HepG2 (cell line): Measurements from ENCODE around the gene GBP2. TPM values are rescaled to one million over a fixed set of nuclear protein-coding genes. Genes with fewer than 3 reads are reported as not detected.

Experiments
- CSRNP1 ChIP-seq: sonication (generic); formaldehyde crosslinking; IDR thresholded peaks from 2 replicates; pipeline ENCODE4 v1.8.1; 2023; ENCODE audit warnings: mild to moderate bottlenecking, missing genetic modification reagents
- E2F2 ChIP-seq: sonication (generic); formaldehyde crosslinking; IDR thresholded peaks from 2 replicates; pipeline ENCODE4 v1.4.0; 2020; ENCODE audit warnings: missing genetic modification reagents, borderline replicate concordance
- GPBP1L1 ChIP-seq: sonication (generic); formaldehyde crosslinking; IDR thresholded peaks from 2 replicates; pipeline ENCODE4 v1.5.0; 2020; ENCODE audit warnings: mild to moderate bottlenecking, missing genetic modification reagents
- HHEX ChIP-seq: IDR thresholded peaks from 2 replicates; pipeline ENCODE4 v1.6.1; 2016; ENCODE audit warnings: control low read depth
- POGK ChIP-seq: sonication (generic); formaldehyde crosslinking; conservative IDR thresholded peaks from 2 replicates; pipeline ENCODE4 v1.8.0; 2022; ENCODE audit warnings: mild to moderate bottlenecking, moderate library complexity, missing genetic modification reagents
- PRDM10 ChIP-seq: sonication (generic); formaldehyde crosslinking; IDR thresholded peaks from 2 replicates; pipeline ENCODE4 v1.4.0; 2020; ENCODE audit warnings: low read depth, missing genetic modification reagents
- SAP130 ChIP-seq: IDR thresholded peaks from 2 replicates; pipeline ENCODE4 v1.6.1; 2016; ENCODE audit warnings: low read depth
- ZEB1 ChIP-seq: IDR thresholded peaks from 2 replicates; pipeline ENCODE4 v1.6.1; 2012; ENCODE audit warnings: mild to moderate bottlenecking, low read depth, inconsistent platforms; ENCODE audit not compliant: insufficient replicate concordance
- ZNF17 ChIP-seq: sonication (generic); formaldehyde crosslinking; IDR thresholded peaks from 2 replicates; pipeline ENCODE4 v1.5.0; 2020; ENCODE audit warnings: mild to moderate bottlenecking, missing genetic modification reagents
- ZNF276 ChIP-seq: sonication (generic); formaldehyde crosslinking; IDR thresholded peaks from 2 replicates; pipeline ENCODE4 v1.4.0; 2020; ENCODE audit warnings: mild to moderate bottlenecking, low read depth, missing genetic modification reagents
- ZNF296 ChIP-seq: sonication (generic); formaldehyde crosslinking; conservative IDR thresholded peaks from 2 replicates; pipeline ENCODE4 v1.5.0; 2020; ENCODE audit warnings: mild to moderate bottlenecking, missing genetic modification reagents
- polyA plus RNA-seq, 8 experiments: library from polyadenylated mRNA; depleted of rRNA in 3 of 8; stranded (reverse) in 7 of 8; unstranded in 1 of 8; fragments of >200 nt; fragmentation: Illumina TruSeq in 4 of 8; extraction: Trizol in 4 of 8; gene quantifications; 2 replicates each; pipeline versions ENCODE4 v1.2.1 to v1.2.3, GENCODE V29; 2011 to 2016; ENCODE audit warnings: low read depth in 4 of 8, missing spikeins in 1 of 8, mixed read lengths in 1 of 8; ENCODE audit not compliant: insufficient read depth in 1 of 8
- total RNA-seq, 5 experiments: library from RNA; depleted of rRNA; stranded (reverse); fragments of >200 nt; fragmentation: Illumina TruSeq; extraction: Trizol; gene quantifications; 2 replicates each; pipeline ENCODE4 v1.2.3, GENCODE V29; 2016; ENCODE audit warnings: low read depth in 1 of 5

The GBP2 gene
- total and polyA plus RNA-seq, 2 of the 13 experiments (the other 11 are each of a cell fraction or from before 2014, with no cell fraction given): 5.1 to 6.2 TPM

- TF ChIP-seq PRDM10 (CRISPR knock-in tag) (no peak), ZEB1 (no peak), POGK (no peak), SAP130 (no peak), HHEX (CRISPR knock-in tag) (no peak), E2F2 (no peak), ZNF296 (no peak), ZNF17 (CRISPR knock-in tag) (no peak), ZNF276 (CRISPR knock-in tag) (no peak), GPBP1L1 (no peak), CSRNP1 (CRISPR knock-in tag) (no peak)
Measured at GRCh38 chr1:89098857-89099256, 27.1 kb downstream of the GBP2 start (continued).
